Measurements from ENCODE around the gene WDR81. TPM values are rescaled to one million over a fixed set of nuclear protein-coding genes. Genes with fewer than 3 reads are reported as not detected.

Gene WDR81
- total and polyA plus RNA-seq, 7 experiments from 2014 or later, result 9.8 to 55.1 (median 36.6) TPM

DNA sequence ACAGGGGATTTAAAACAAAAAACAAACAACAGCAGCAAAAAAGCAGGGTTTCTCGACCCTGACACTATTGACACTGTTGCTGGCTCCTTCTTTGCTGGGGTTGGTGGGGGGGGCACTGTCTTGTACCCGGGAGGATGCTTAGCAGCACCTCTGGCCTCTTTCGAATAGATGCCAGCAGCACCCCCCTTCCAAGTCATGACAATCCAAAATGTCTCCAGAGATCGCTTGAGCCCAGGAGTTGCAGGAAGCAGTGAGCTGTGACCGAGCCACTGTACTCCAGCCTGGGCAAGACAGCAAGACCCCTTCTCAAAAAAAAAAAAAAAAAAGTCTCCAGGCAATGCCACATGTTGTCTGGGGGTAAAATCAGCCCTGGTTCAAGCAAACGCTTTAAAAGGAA lies 57.7 kb downstream of the WDR81 start:
- Mint-ChIP-seq H3K4me1 (peaks cover 0 to 18% (median 14%) of the 10 kb centered on the region in 7 donors), H3K36me3 (peaks cover 0 to 46% (median 22%) of the 10 kb centered on the region in 5 donors), H3K4me3 (no peak overlapping the region), H3K27me3 (no peaks in the 10 kb centered on the region), H3K27ac (peak overlapping the region in 3 of 9 donors; percentile 3 to 80 (median 31)), H3K9me3 (no peaks in the 10 kb centered on the region)
- no peak overlapping the region for H3K4me3 ChIP-seq (ENCODE audit: low read length)
- H3K4me1 ChIP-seq (ENCODE audit: control insufficient read depth in 2 of 2, insufficient read depth in 2 of 2, low read length in 2 of 2), result no peaks in the 10 kb centered on the region
- ChIA-PET POLR2A (no interaction called here), CTCF (interaction anchor here (3.9 kb wide), 1 partner anchor 62 kb away, joined by 51 read pairs; no protein-coding TSS in a partner anchor)
- H3K36me3 ChIP-seq (ENCODE audit: control insufficient read depth in 2 of 3, insufficient read depth in 3 of 3, low read length in 3 of 3), result peaks cover 0 to 67% (median 7%) of the 10 kb centered on the region in 3 experiments
- H3K9me3 ChIP-seq (ENCODE audit: control insufficient read depth in 2 of 3, low read length in 3 of 3), result no peaks in the 10 kb centered on the region
- ATAC-seq (no peak), DNase-seq (no peak)
- H3K27me3 ChIP-seq (ENCODE audit: control insufficient read depth in 2 of 2, insufficient read depth in 2 of 2, low read length in 2 of 2), result no peaks in the 10 kb centered on the region
- H3K27ac ChIP-seq (ENCODE audit: low read depth, low read length), result no peak overlapping the region
- intact Hi-C loops (cut with micrococcal nuclease), result no loop called here

DNA sequence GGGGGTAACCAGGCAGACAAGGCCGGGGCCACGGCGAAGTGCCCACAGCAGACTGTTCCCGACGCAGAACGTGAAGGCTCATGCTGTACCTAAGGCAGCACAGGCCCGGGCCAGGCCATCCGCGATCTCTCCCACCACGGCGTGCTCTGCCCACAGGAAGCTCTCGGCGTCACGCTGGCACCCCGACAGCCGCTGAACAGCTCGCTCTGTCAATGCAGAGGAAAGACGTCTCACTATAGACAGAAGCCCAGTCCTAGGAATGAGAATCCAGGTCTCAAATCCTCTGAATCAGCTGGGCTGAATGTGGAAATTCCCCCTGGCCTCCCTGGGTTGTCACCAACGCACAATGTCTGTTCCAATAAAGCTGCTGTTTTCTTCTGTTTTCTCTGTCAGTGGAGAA lies 58.8 kb downstream of the WDR81 start:
- ChIA-PET CTCF (interaction anchor here (0.8 to 3.9 kb wide), 5 partner anchors 10 to 63 kb away, joined by 3 to 51 read pairs (median 3); no protein-coding TSS in a partner anchor), POLR2A (interaction anchor here (0.7 to 1.4 kb wide), 6 partner anchors 19 to 114 kb away, joined by 3 to 6 read pairs (median 4); no protein-coding TSS in a partner anchor)
- Mint-ChIP-seq H3K4me1 (peaks cover 0 to 18% (median 14%) of the 10 kb centered on the region in 7 donors), H3K27ac (peak overlapping the region in 6 of 9 donors; percentile 31 to 82 (median 62)), H3K4me3 (peak overlapping the region in 2 of 10 donors; percentile 16 to 59), H3K9me3 (no peaks in the 10 kb centered on the region), H3K36me3 (peaks cover 0 to 49% (median 23%) of the 10 kb centered on the region in 5 donors), H3K27me3 (no peaks in the 10 kb centered on the region)
- DNase-seq (no peak), ATAC-seq (peak; percentile 31)
- H3K36me3 ChIP-seq (ENCODE audit: control insufficient read depth in 2 of 3, insufficient read depth in 3 of 3, low read length in 3 of 3), result peaks cover 0 to 67% (median 7%) of the 10 kb centered on the region in 3 experiments
- no peak overlapping the region for H3K4me3 ChIP-seq (ENCODE audit: low read length)
- H3K27ac ChIP-seq (ENCODE audit: low read depth, low read length), result peak overlapping the region; percentile 14
- no peaks in the 10 kb centered on the region for H3K4me1 ChIP-seq (ENCODE audit: control insufficient read depth in 2 of 2, insufficient read depth in 2 of 2, low read length in 2 of 2)
- intact Hi-C loops (cut with micrococcal nuclease), result no loop called here
- no peaks in the 10 kb centered on the region for H3K27me3 ChIP-seq (ENCODE audit: control insufficient read depth in 2 of 2, insufficient read depth in 2 of 2, low read length in 2 of 2)
- H3K9me3 ChIP-seq (ENCODE audit: control insufficient read depth in 2 of 3, low read length in 3 of 3), result no peaks in the 10 kb centered on the region

DNA sequence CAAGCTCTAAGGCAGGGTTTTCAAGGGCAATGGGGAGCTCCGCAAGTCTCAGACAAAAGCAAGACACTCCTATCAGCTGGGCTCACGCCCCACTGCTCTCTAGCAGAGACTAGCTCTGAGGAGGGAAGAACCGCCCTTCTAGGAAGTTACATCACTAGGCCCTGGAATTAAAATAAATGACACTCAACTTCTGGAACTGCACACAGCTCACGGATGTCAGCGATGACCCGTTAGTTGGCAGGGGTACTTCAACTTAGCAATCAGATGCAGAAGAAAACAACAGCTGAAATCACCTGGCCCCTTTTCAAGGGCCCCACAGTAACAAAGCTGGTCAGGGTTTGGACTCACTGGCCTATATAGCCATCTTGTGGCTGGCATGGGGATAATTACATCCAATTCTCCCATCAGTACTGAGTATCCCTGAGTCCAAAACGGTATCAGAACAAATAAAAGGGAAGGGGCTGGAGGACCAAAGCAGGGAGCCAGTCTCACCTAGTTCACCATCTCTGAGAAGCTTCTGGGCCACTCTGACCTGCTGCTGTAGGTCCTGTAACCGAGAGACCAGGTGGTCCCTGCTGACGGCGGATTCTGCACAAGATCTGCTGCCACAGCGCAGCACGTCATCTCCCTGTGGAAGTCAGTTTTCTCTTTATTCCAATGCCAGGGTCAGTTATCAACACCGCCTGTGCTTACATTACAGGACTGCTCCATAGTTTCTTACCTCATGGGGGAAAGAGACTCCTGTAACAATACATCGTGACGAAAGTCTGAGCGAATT lies 59.5 kb downstream of the WDR81 start:
- intact Hi-C loops (cut with micrococcal nuclease), result loop anchor here (1.0 to 2.0 kb wide), 3 partner anchors 63 to 115 kb away; no protein-coding TSS in a partner anchor
- Histone ChIP-seq H3K36me3 (ENCODE audit: control insufficient read depth in 2 of 3, insufficient read depth in 3 of 3, low read length in 3 of 3) (peaks cover 0 to 60% (median 7%) of the 10 kb centered on the region in 3 experiments), H3K9me3 (ENCODE audit: control insufficient read depth in 2 of 3, low read length in 3 of 3) (no peaks in the 10 kb centered on the region), H3K4me3 (ENCODE audit: low read length) (no peak overlapping the region), H3K27me3 (ENCODE audit: control insufficient read depth in 2 of 2, insufficient read depth in 2 of 2, low read length in 2 of 2) (no peaks in the 10 kb centered on the region), H3K4me1 (ENCODE audit: control insufficient read depth in 2 of 2, insufficient read depth in 2 of 2, low read length in 2 of 2) (no peaks in the 10 kb centered on the region), H3K27ac (ENCODE audit: low read depth, low read length) (peak overlapping the region; percentile 14)
- Mint-ChIP-seq H3K9me3 (no peaks in the 10 kb centered on the region), H3K4me1 (peaks cover 0 to 18% (median 14%) of the 10 kb centered on the region in 7 donors), H3K27ac (peak overlapping the region in 7 of 9 donors; percentile 28 to 82 (median 63)), H3K4me3 (peak overlapping the region in 1 of 10 donors; percentile 59), H3K27me3 (no peaks in the 10 kb centered on the region), H3K36me3 (peaks cover 0 to 45% (median 22%) of the 10 kb centered on the region in 5 donors)
- ATAC-seq (peak; percentile 85), DNase-seq (peak in 3 of 9 donors; percentile 27 to 30 (median 28))
- CTCF ChIA-PET, result interaction anchor here (0.8 to 3.9 kb wide), 6 partner anchors 11 to 115 kb away, joined by 3 to 51 read pairs (median 3); no protein-coding TSS in a partner anchor
- POLR2A ChIA-PET, result interaction anchor here (0.7 to 1.4 kb wide), 7 partner anchors 14 to 115 kb away, joined by 3 to 7 read pairs (median 4); no protein-coding TSS in a partner anchor

DNA sequence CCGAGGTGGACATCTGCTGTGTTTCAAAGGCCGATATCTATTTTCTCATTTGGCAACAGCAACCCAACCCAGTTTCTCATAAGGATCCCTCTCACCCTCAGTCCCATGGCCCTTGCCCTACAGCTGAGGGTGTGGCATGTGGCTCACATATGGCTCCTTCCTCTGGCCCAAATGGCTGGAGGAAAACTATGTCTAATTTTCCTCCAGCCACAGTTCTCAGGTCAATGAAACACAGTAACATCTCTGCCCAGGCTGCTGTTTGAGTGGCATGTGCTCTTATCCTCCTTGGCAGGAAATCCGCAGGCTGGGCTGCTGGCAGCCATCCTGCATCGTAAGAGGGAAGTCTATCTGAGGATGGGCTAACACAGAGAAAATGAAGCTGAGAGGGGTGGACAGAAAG lies 61.4 kb downstream of the WDR81 start:
- Histone ChIP-seq H3K9me3 (ENCODE audit: control insufficient read depth in 2 of 3, low read length in 3 of 3) (no peaks in the 10 kb centered on the region), H3K4me1 (ENCODE audit: control insufficient read depth in 2 of 2, insufficient read depth in 2 of 2, low read length in 2 of 2) (no peaks in the 10 kb centered on the region), H3K27ac (ENCODE audit: low read depth, low read length) (no peak overlapping the region), H3K36me3 (ENCODE audit: control insufficient read depth in 2 of 3, insufficient read depth in 3 of 3, low read length in 3 of 3) (peaks cover 0 to 59% (median 7%) of the 10 kb centered on the region in 3 experiments), H3K27me3 (ENCODE audit: control insufficient read depth in 2 of 2, insufficient read depth in 2 of 2, low read length in 2 of 2) (no peaks in the 10 kb centered on the region), H3K4me3 (ENCODE audit: low read length) (no peak overlapping the region)
- intact Hi-C loops (cut with micrococcal nuclease), result loop anchor here in 1 of 2 donors (2.0 kb wide), 1 partner anchor 65 kb away; no protein-coding TSS in a partner anchor
- Mint-ChIP-seq H3K9me3 (no peaks in the 10 kb centered on the region), H3K36me3 (peaks cover 0 to 35% (median 20%) of the 10 kb centered on the region in 5 donors), H3K4me1 (peaks cover 0 to 18% (median 14%) of the 10 kb centered on the region in 7 donors), H3K4me3 (no peak overlapping the region), H3K27ac (peak overlapping the region in 1 of 9 donors; percentile 12), H3K27me3 (no peaks in the 10 kb centered on the region)
- ChIA-PET POLR2A (no interaction called here), CTCF (no interaction called here)
- ATAC-seq (no peak), DNase-seq (no peak)

DNA sequence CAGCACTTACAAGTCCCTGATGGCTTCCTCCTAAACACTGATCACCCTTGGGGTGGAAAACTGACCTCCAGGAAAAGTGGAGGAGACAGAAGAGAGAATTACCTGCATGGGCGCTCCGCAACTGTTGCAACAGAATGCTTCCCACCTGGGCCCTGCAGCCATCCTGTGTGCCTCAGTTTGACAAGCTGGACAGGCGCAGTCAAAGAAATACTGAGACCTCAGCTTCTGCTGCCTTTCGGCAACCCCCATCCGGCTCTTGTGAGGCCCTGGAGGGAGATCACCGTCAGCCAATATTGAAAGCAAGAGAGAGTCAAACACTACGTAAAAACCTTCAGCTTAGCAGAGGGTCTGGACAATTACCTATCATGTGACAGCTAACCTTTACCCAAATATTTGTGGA lies 62.2 kb downstream of the WDR81 start:
- no peaks in the 10 kb centered on the region for H3K9me3 Mint-ChIP-seq
- H3K4me3 Mint-ChIP-seq, result no peak overlapping the region
- ATAC-seq (no peak), DNase-seq (no peak)
- no peaks in the 10 kb centered on the region for H3K27me3 Mint-ChIP-seq
- Histone ChIP-seq H3K36me3 (ENCODE audit: control insufficient read depth in 2 of 3, insufficient read depth in 3 of 3, low read length in 3 of 3) (peaks cover 0 to 51% (median 7%) of the 10 kb centered on the region in 3 experiments), H3K27me3 (ENCODE audit: control insufficient read depth in 2 of 2, insufficient read depth in 2 of 2, low read length in 2 of 2) (no peaks in the 10 kb centered on the region), H3K4me3 (ENCODE audit: low read length) (no peak overlapping the region), H3K27ac (ENCODE audit: low read depth, low read length) (no peak overlapping the region), H3K4me1 (ENCODE audit: control insufficient read depth in 2 of 2, insufficient read depth in 2 of 2, low read length in 2 of 2) (no peaks in the 10 kb centered on the region), H3K9me3 (ENCODE audit: control insufficient read depth in 2 of 3, low read length in 3 of 3) (no peaks in the 10 kb centered on the region)
- POLR2A ChIA-PET, result interaction anchor here (0.7 kb wide), 1 partner anchor 118 kb away, joined by 3 read pairs; no protein-coding TSS in a partner anchor
- CTCF ChIA-PET, result interaction anchor here (1.1 kb wide), 1 partner anchor 65 kb away, joined by 5 read pairs; no protein-coding TSS in a partner anchor
- intact Hi-C loops (cut with micrococcal nuclease), result no loop called here
- peaks cover 2 to 20% (median 16%) of the 10 kb centered on the region in 7 donors for H3K4me1 Mint-ChIP-seq
- H3K27ac Mint-ChIP-seq, result no peak overlapping the region
- peaks cover 0 to 34% (median 22%) of the 10 kb centered on the region in 5 donors for H3K36me3 Mint-ChIP-seq

DNA sequence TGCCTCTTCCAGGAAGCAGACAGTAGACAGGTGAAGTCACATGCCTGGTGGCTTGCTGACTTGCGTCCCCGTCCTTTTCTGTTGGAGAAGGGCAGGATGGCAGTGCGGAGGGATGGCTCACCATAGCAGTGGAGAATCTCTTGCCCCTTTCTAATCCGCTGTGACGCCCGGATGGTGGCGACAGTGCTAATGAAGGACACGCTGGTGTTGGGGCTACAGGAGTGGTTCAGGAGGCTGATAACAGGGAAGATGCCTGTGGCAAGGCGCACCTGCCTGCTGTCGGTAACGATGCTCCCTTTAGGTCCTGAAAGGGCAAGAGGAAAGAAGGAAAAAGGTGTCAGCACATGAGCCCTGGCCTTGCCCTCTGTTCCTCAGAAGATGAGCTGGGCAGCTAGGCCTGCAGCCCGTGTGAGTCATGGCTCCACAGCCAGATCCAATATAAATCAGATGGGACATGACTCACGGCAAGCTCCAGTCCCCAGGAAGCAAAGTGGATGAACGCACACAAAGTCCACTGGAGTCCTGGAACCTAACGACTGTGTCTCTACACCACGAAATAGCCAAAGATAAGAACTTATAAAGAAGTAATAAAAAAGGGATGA lies 62.9 kb downstream of the WDR81 start:
- H3K27me3 ChIP-seq (ENCODE audit: control insufficient read depth in 2 of 2, insufficient read depth in 2 of 2, low read length in 2 of 2), result no peaks in the 10 kb centered on the region
- Mint-ChIP-seq H3K27me3 (no peaks in the 10 kb centered on the region), H3K9me3 (no peaks in the 10 kb centered on the region), H3K36me3 (peaks cover 0 to 31% (median 18%) of the 10 kb centered on the region in 5 donors), H3K4me3 (no peak overlapping the region), H3K4me1 (peaks cover 2 to 20% (median 16%) of the 10 kb centered on the region in 7 donors), H3K27ac (peak overlapping the region in 1 of 9 donors; percentile 31)
- intact Hi-C loops (cut with micrococcal nuclease), result no loop called here
- ChIA-PET POLR2A (interaction anchor here (0.7 kb wide), 1 partner anchor 118 kb away, joined by 3 read pairs; no protein-coding TSS in a partner anchor), CTCF (interaction anchor here (0.5 to 1.1 kb wide), 2 partner anchors 66 to 80 kb away, joined by 3 to 5 read pairs; no protein-coding TSS in a partner anchor)
- no peaks in the 10 kb centered on the region for H3K4me1 ChIP-seq (ENCODE audit: control insufficient read depth in 2 of 2, insufficient read depth in 2 of 2, low read length in 2 of 2)
- H3K36me3 ChIP-seq (ENCODE audit: control insufficient read depth in 2 of 3, insufficient read depth in 3 of 3, low read length in 3 of 3), result peaks cover 0 to 45% (median 7%) of the 10 kb centered on the region in 3 experiments
- ATAC-seq, result no peak
- H3K4me3 ChIP-seq (ENCODE audit: low read length), result no peak overlapping the region
- H3K27ac ChIP-seq (ENCODE audit: low read depth, low read length), result no peak overlapping the region
- no peak for DNase-seq
- no peaks in the 10 kb centered on the region for H3K9me3 ChIP-seq (ENCODE audit: control insufficient read depth in 2 of 3, low read length in 3 of 3)

Measured in naive thymus-derived CD4-positive, alpha-beta T cell (primary cell).